Amniotic stem cell (primary cell): ENCODE measurements around the gene CAGE1.
"Not testable (repeated sequence)": the region's sequence is repeated elsewhere in the genome, so short reads cannot be mapped to it uniquely, and the experiment has no call there.

Experiments used
- DNase-seq: peaks from one replicate; lab custom pipeline; 2025; lab: John Stamatoyannopoulos, UW

CAGE1 gene

DNA sequence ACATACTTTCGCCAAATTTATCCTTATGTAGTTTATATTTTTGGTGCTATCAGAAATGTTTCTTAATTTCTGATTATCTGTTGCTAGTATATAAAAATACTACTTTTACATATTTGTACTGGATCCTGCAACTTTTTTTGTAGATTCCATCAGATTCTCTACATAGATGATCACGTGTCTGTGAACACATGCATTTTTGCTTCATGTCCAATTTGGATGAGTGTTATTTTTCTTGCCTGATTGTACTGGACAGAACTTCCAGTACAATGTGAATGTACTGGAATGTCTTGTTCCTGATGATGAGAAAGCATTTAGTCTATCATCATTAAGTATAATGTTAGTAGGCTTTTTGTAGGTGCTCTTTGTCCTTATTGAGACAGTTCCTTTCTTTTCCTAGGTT, 51.5 kb downstream of the CAGE1 start:
- DNase-seq: no peak

GRCh38 chr6:7335519-7335918, 54.0 kb downstream of the CAGE1 start:
- DNase-seq: no peak

GRCh38 chr6:7334685-7335084, 54.9 kb downstream of the CAGE1 start:
- DNase-seq: no peak

DNA sequence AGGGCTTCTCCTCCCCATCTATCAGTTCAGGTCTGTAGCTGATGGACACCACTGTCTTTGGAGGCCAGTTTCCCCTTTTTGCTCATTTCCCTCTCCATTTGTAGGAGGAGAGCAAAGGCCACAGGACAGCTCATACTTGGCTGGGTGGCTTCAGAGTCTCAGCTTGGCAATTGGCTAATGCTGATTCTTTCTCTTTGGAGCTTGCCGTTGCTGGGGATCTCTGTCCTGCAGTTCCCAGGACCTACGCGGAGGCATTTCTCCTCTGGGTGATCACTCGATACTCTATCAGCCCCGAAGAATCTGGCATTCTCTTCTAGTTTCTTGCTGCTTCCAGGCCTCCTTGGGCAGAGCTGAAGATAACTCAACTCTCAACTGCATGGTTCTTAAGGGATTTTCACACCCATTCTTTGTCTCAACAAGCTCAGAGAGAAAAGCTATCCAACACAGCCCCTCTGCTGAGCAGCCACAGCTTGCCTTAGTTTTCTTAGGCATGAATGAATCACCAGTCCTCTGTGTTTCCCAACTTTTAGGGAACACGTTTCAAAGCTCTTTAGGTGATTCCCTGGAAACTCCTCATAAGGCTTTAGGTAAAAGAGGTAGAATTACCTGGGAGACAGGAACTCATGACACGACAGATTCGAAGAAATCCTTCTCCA, 57.3 kb downstream of the CAGE1 start:
- no peak for DNase-seq

DNA sequence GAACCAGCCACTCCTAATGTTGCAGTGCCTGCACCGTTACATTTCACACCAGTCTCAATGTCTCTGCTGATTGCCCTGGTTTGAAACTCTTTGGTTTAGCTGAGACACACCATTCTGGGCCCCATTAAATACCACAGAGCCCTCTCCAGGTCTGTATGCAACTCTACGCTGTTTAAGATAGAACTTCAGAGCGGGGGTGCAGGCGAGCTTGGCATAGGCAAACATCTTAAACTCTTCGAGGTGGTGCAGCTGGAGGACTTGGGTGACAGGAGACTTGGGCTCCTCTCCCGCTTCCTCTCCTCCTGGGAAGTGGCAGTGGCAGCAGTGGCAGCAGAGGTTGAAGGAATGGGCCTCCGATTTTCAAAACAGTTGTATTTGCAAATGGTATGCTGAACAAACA, 58.1 kb downstream of the CAGE1 start:
- DNase-seq: no peak

GRCh38 chr6:7328243-7328642, 61.3 kb downstream of the CAGE1 start:
- no peak for DNase-seq

GRCh38 chr6:7325750-7326149, 63.8 kb downstream of the CAGE1 start:
- no peak for DNase-seq

GRCh38 chr6:7324520-7324919, 65.0 kb downstream of the CAGE1 start:
- no peak for DNase-seq

- DNase-seq: no peak
Observed at GRCh38 chr6:7323074-7323473, 66.5 kb downstream of the CAGE1 start.

DNA sequence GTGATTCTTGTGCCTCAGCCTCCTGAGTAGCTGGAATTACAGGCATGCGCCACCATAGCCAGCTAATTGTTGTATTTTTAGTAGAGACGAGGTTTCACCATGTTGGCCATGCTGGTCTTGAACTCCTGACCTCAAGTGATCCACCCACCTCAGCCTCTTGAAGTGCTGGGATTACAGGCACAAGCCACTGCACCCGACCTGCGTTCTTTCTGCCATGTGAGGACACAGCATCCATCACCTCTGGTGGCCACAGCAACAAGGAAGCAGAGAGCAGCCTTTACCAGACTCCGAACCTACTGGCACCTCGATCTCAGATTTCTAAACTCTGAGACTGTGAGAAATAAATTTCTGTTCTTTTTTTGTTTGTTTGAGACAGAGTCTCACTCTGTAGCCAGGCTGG, 67.7 kb downstream of the CAGE1 start:
- not testable (repeated sequence) for DNase-seq

GRCh38 chr6:7319406-7319805, 70.1 kb downstream of the CAGE1 start:
- DNase-seq: not testable (repeated sequence)

- no peak for DNase-seq
Observed at GRCh38 chr6:7317538-7317937, 72.0 kb downstream of the CAGE1 start.

- no peak for DNase-seq
Observed at GRCh38 chr6:7316658-7317533, 72.6 kb downstream of the CAGE1 start.

GRCh38 chr6:7315948-7316365, 73.6 kb downstream of the CAGE1 start:
- DNase-seq: no peak

- not testable (repeated sequence) for DNase-seq
Observed at GRCh38 chr6:7315087-7315947, 74.2 kb downstream of the CAGE1 start.

GRCh38 chr6:7314414-7314813, 75.1 kb downstream of the CAGE1 start:
- no peak for DNase-seq

DNA sequence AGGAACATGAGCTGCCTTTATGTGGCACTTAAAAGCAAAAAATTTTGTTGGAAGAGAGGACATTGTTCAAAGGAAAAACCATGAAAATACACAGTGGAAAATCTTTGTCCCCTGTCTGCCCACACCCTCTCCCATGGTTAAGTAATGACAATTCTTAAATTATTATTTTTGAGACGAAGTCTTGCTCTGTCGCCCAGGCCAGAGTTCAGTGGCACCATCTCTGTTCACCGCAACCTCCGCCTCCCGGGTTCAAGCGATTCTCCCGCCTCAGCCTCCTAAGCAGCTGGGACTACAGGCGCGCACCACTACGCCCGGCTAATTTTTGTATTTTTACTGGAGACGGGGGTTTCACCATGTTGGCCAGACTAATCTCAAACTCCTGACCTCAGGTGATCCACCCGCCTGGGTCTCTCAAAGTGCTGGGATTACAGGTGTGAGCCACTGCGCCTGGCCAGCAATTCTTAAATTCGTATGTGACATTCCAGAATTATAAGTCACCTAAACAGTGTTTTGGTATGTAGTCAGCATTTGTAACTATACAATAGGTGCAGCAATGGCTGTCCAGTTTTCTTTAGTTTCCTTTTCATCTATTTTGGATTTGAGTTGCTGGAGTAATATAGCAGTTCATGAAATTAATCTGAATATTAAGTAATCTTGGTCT, 75.9 kb downstream of the CAGE1 start:
- no peak for DNase-seq

DNA sequence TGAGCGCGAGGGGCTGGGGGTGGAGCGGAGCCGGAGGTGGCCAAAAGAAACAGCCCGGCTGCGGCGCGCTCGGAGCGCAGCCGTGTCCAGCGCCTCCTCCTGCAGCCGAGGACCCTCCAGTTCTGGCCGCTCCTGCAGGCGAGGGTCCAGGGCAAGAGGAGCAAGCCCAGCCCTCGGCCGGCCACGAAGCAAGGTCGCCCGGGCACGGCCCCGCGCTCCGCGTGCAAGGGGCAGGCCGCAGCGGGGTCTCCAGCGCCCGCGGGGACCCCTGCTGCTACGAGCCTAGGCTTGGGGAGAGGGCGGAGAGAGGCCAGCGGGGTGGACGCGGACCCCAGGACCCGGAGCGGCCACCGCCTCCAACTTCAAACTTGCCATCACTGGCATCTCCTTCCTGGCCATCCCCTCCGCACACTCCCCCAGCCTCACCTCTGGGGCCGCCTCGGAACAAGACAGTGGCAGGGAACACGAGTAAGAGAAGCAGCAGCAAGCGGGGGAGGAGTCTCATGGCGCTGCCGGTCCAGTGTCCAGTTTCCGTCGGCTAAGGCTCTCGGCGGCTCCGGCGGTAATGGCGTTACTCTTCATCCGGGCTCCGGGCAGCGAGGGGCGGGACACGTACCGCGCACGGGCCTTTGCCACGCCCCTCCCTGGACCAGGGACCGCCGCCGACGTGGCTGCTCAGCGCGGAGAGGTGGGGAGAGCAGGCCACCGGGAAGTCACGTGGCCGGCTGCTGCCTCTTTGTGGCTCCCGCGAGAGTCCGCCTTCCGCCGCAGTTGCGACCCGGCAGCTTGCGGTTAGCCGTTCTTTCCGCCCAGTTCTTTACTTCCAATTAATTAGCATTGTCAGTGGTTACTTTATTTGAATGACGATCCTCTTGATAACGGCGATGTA, 76.7 kb downstream of the CAGE1 start, which contains the start of gene SSR1:
TSS of gene SSR1 (minus strand) at position 584 of the 889 bp plus-strand sequence. CDS start at position 505, 79 bp downstream.
- DNase-seq: peak; percentile 98

GRCh38 chr6:7311917-7312615, 77.5 kb downstream of the CAGE1 start:
- no peak for DNase-seq

DNA sequence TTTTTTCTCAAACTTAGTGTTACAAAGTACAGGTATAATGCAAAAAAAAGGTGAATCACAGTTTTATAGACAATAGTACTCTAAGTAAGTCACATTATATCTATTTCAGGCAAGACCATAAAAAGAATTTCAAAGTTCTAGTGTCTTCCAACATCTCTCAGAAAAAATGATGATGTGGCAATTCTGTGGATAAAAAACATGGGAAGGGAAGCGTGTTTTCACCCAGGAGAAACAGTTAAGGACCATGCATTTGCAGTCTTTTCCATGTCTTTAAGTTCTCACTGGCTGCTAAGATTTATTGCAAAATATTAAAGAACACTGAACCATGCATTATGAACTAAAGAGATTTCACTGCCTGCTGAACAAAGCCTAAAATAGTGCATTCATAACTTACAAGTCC, 78.4 kb downstream of the CAGE1 start:
- DNase-seq: no peak
